HepG2 (cell line): Measurements from ENCODE around the gene PYURF. TPM values are rescaled to one million over a fixed set of nuclear protein-coding genes. Genes with fewer than 3 reads are reported as not detected.

ENCODE experiments used
- ARNTL ChIP-seq: sonication (generic); formaldehyde crosslinking; IDR thresholded peaks from 2 replicates; pipeline ENCODE4 v1.4.0; 2020; ENCODE audit warnings: mild to moderate bottlenecking, missing genetic modification reagents
- BCLAF1 ChIP-seq: fragments of 450-650 bp; IDR thresholded peaks from 2 replicates; pipeline ENCODE4 v1.6.1; 2017; ENCODE audit warnings: mild to moderate bottlenecking
- DR1 ChIP-seq: sonication (generic); formaldehyde crosslinking; IDR thresholded peaks from 2 replicates; pipeline ENCODE4 v1.8.0; 2021; ENCODE audit warnings: mild to moderate bottlenecking, missing genetic modification reagents, inconsistent platforms
- MED8 ChIP-seq: sonication (generic); formaldehyde crosslinking; IDR thresholded peaks from 2 replicates; pipeline ENCODE4 v1.8.1; 2023; ENCODE audit warnings: mild to moderate bottlenecking, missing genetic modification reagents; ENCODE audit not compliant: insufficient replicate concordance
- MIXL1 ChIP-seq: IDR thresholded peaks from 2 replicates; pipeline ENCODE4 v1.6.1; 2016
- MXD1 ChIP-seq: sonication (generic); formaldehyde crosslinking; IDR thresholded peaks from 2 replicates; pipeline ENCODE4 v1.4.0; 2020; ENCODE audit warnings: mild to moderate bottlenecking, missing genetic modification reagents
- PRDM4 ChIP-seq: sonication (generic); formaldehyde crosslinking; IDR thresholded peaks from 2 replicates; pipeline ENCODE4 v1.9.0; 2021; ENCODE audit warnings: missing genetic modification reagents, borderline replicate concordance
- PTBP1 ChIP-seq: fragments of 200-400 bp; formaldehyde crosslinking; IDR thresholded peaks from 2 replicates; pipeline ENCODE4 v1.6.1; 2018; ENCODE audit warnings: low read length, low read depth; ENCODE audit not compliant: poor library complexity, severe bottlenecking
- SALL1 ChIP-seq: sonication (generic); formaldehyde crosslinking; IDR thresholded peaks from 2 replicates; pipeline ENCODE4 v1.8.0; 2022; ENCODE audit warnings: mild to moderate bottlenecking, missing genetic modification reagents
- SALL2 ChIP-seq: sonication (generic); formaldehyde crosslinking; IDR thresholded peaks from 2 replicates; pipeline ENCODE4 v1.8.1; 2023; ENCODE audit warnings: mild to moderate bottlenecking, missing genetic modification reagents, inconsistent platforms
- SMAD1 ChIP-seq: sonication (generic); formaldehyde crosslinking; IDR thresholded peaks from 2 replicates; pipeline ENCODE4 v1.4.0; 2020; ENCODE audit warnings: missing genetic modification reagents, low read depth, mild to moderate bottlenecking, borderline replicate concordance
- SOX13 ChIP-seq, 3 experiments: fragments of 450-650 bp in 1 of 3; sonication (generic) in 1 of 3; formaldehyde crosslinking in 1 of 3; IDR thresholded peaks in 2 of 3; conservative IDR thresholded peaks in 1 of 3; 2 replicates each; pipeline versions ENCODE4 v1.5.0 to v1.6.1; 2016 to 2020; ENCODE audit warnings: antibody characterized with exemption in 1 of 3, mild to moderate bottlenecking in 1 of 3, missing compliant biosample characterization in 1 of 3, missing genetic modification reagents in 1 of 3, moderate library complexity in 1 of 3
- SUZ12 ChIP-seq: fragments of 150-350 bp; IDR thresholded peaks from 2 replicates; pipeline ENCODE4 v1.6.1; 2014; ENCODE audit warnings: low read depth, low read length
- SYNCRIP ChIP-seq: fragments of 200-400 bp; formaldehyde crosslinking; IDR thresholded peaks from 2 replicates; pipeline ENCODE4 v1.6.1; 2018; ENCODE audit warnings: mild to moderate bottlenecking, low read depth, low read length; ENCODE audit not compliant: insufficient read depth
- ZBTB21 ChIP-seq: sonication (generic); formaldehyde crosslinking; IDR thresholded peaks from 2 replicates; pipeline ENCODE4 v1.4.0; 2020; ENCODE audit warnings: missing genetic modification reagents
- ZNF12 ChIP-seq: sonication (generic); formaldehyde crosslinking; IDR thresholded peaks from 2 replicates; pipeline ENCODE4 v1.5.0; 2020; ENCODE audit warnings: missing genetic modification reagents
- ZNF143 ChIP-seq: sonication (generic); formaldehyde crosslinking; IDR thresholded peaks from 2 replicates; pipeline ENCODE4 v1.4.0; 2020; ENCODE audit warnings: missing genetic modification reagents
- ZNF354B ChIP-seq: sonication (generic); formaldehyde crosslinking; IDR thresholded peaks from 2 replicates; pipeline ENCODE4 v1.8.0; 2022; ENCODE audit warnings: mild to moderate bottlenecking, missing genetic modification reagents
- ZNF382 ChIP-seq: sonication (generic); formaldehyde crosslinking; IDR thresholded peaks from 2 replicates; pipeline ENCODE4 v1.5.0; 2020; ENCODE audit warnings: missing genetic modification reagents, mild to moderate bottlenecking, borderline replicate concordance
- ZNF512 ChIP-seq: sonication (generic); formaldehyde crosslinking; IDR thresholded peaks from 2 replicates; pipeline ENCODE4 v1.4.0; 2020; ENCODE audit warnings: mild to moderate bottlenecking, missing genetic modification reagents
- ZNF720 ChIP-seq: sonication (generic); formaldehyde crosslinking; IDR thresholded peaks from 2 replicates; pipeline ENCODE4 v1.4.0; 2020; ENCODE audit warnings: missing genetic modification reagents
- ZSCAN9 ChIP-seq: IDR thresholded peaks from 2 replicates; pipeline ENCODE4 v1.6.1; 2016; ENCODE audit warnings: borderline replicate concordance
- polyA plus RNA-seq, 8 experiments: library from polyadenylated mRNA; depleted of rRNA in 3 of 8; stranded (reverse) in 7 of 8; unstranded in 1 of 8; fragments of >200 nt; fragmentation: Illumina TruSeq in 4 of 8; extraction: Trizol in 4 of 8; gene quantifications; 2 replicates each; pipeline versions ENCODE4 v1.2.1 to v1.2.3, GENCODE V29; 2011 to 2016; ENCODE audit warnings: low read depth in 4 of 8, missing spikeins in 1 of 8, mixed read lengths in 1 of 8; ENCODE audit not compliant: insufficient read depth in 1 of 8
- total RNA-seq, 5 experiments: library from RNA; depleted of rRNA; stranded (reverse); fragments of >200 nt; fragmentation: Illumina TruSeq; extraction: Trizol; gene quantifications; 2 replicates each; pipeline ENCODE4 v1.2.3, GENCODE V29; 2016; ENCODE audit warnings: low read depth in 1 of 5

The PYURF gene
- total and polyA plus RNA-seq, 2 of the 13 experiments (the other 11 are each of a cell fraction or from before 2014, with no cell fraction given), result 59.9 to 95.2 TPM

GRCh38 chr4:88514557-88515511 is 8.7 kb downstream of the PYURF start (continued):
- TF ChIP-seq ZNF512 (CRISPR knock-in tag) (no peak), PRDM4 (CRISPR knock-in tag) (no peak), ARNTL (CRISPR knock-in tag) (no peak), SALL1 (CRISPR knock-in tag) (peak; percentile 70; the same call in 1 of the 2 replicates), MXD1 (no peak), SALL2 (no peak), ZNF12 (CRISPR knock-in tag) (peak; percentile 65; the same call in 1 of the 2 replicates), SMAD1 (CRISPR knock-in tag) (no peak), SYNCRIP (no peak), SUZ12 (no peak), ZNF143 (CRISPR knock-in tag) (no peak), ZBTB21 (CRISPR knock-in tag) (no peak), ZSCAN9 (CRISPR knock-in tag) (0 out of 2 replicates have a peak, but pooled peaks have one; percentile 42), ZNF354B (CRISPR knock-in tag) (no peak), SOX13 (IDR thresholded peaks at IDR 0.05) (0 out of 2 replicates have a peak, but pooled peaks have one; percentile 47), SOX13 (CRISPR knock-in tag; conservative IDR thresholded peaks at IDR 0.05 in 1 of 2, IDR thresholded peaks at IDR 0.05 in 1 of 2) (peak in 1 of 2 experiments; percentile 90; a peak in 2 of 4 replicates), PTBP1 (no peak), ZNF720 (no peak), BCLAF1 (no peak), DR1 (CRISPR knock-in tag) (no peak), ZNF382 (CRISPR knock-in tag) (no peak), MED8 (CRISPR knock-in tag) (no peak), MIXL1 (CRISPR knock-in tag) (0 out of 2 replicates have a peak, but pooled peaks have one; percentile 52)
